Osteoblast (primary cell): Measurements from ENCODE around the gene PLCH2. TPM values are rescaled to one million over a fixed set of nuclear protein-coding genes. Genes with fewer than 3 reads are reported as not detected.

Experiments used
- DNase-seq: peaks from one replicate; pipeline ENCODE4 v3.0.0; 2011; ENCODE audit warnings: low spot score, mixed read lengths; ENCODE audit not compliant: insufficient read length; ENCODE audit errors: missing footprints
- H2AFZ ChIP-seq: 2 replicates; pipeline ENCODE4 v1.6.0; 2011; ENCODE audit warnings: mild to moderate bottlenecking, low read length
- H3K27ac ChIP-seq: 2 replicates; pipeline ENCODE4 v1.5.1; 2011; ENCODE audit warnings: mild to moderate bottlenecking, low read depth, low read length, moderate library complexity
- H3K27me3 ChIP-seq: 2 replicates; pipeline ENCODE4 v1.6.0; 2012; ENCODE audit warnings: mild to moderate bottlenecking, control low read depth, inconsistent platforms, low read length, moderate library complexity; ENCODE audit not compliant: insufficient read depth
- H3K36me3 ChIP-seq: 2 replicates; pipeline ENCODE4 v1.5.1; 2011; ENCODE audit warnings: mild to moderate bottlenecking, low read length, control low read depth, moderate library complexity; ENCODE audit not compliant: insufficient read depth
- H3K4me1 ChIP-seq: 2 replicates; pipeline ENCODE4 v1.5.1; 2011; ENCODE audit warnings: mild to moderate bottlenecking, low read length, control low read depth, moderate library complexity; ENCODE audit not compliant: insufficient read depth
- H3K4me2 ChIP-seq: 2 replicates; pipeline ENCODE4 v1.6.0; 2011; ENCODE audit warnings: mild to moderate bottlenecking, low read length; ENCODE audit not compliant: insufficient read depth
- H3K4me3 ChIP-seq: fragments of 200-600 bp; sonication (generic); 3 replicates; pipeline ENCODE4 v1.5.1; 2012; ENCODE audit warnings: mild to moderate bottlenecking, low read length, inconsistent platforms; ENCODE audit not compliant: insufficient read depth
- H3K79me2 ChIP-seq: 2 replicates; pipeline ENCODE4 v1.6.0; 2012; ENCODE audit warnings: mild to moderate bottlenecking, low read length, control low read depth, inconsistent platforms; ENCODE audit not compliant: insufficient read depth
- H3K9me3 ChIP-seq: 2 replicates; pipeline ENCODE4 v1.5.1; 2011; ENCODE audit warnings: low read depth, low read length, control low read depth
- H4K20me1 ChIP-seq: 2 replicates; pipeline ENCODE4 v1.6.0; 2012; ENCODE audit warnings: mild to moderate bottlenecking, low read length, control low read depth; ENCODE audit not compliant: insufficient read depth
- total RNA-seq: library from RNA; depleted of rRNA; stranded (reverse); fragments of >200 nt; gene quantifications from 2 replicates; pipeline ENCODE4 v1.2.3, GENCODE V29; 2012
- TF ChIP-seq, protein P1 (sequence below): IDR thresholded peaks from 2 replicates; pipeline ENCODE4 v1.5.1; 2011; ENCODE audit warnings: mild to moderate bottlenecking, low read depth, low read length, moderate library complexity; ENCODE audit errors: extremely low read depth

Gene PLCH2
- total RNA-seq, 1 donor = under 0.01 TPM

DNA sequence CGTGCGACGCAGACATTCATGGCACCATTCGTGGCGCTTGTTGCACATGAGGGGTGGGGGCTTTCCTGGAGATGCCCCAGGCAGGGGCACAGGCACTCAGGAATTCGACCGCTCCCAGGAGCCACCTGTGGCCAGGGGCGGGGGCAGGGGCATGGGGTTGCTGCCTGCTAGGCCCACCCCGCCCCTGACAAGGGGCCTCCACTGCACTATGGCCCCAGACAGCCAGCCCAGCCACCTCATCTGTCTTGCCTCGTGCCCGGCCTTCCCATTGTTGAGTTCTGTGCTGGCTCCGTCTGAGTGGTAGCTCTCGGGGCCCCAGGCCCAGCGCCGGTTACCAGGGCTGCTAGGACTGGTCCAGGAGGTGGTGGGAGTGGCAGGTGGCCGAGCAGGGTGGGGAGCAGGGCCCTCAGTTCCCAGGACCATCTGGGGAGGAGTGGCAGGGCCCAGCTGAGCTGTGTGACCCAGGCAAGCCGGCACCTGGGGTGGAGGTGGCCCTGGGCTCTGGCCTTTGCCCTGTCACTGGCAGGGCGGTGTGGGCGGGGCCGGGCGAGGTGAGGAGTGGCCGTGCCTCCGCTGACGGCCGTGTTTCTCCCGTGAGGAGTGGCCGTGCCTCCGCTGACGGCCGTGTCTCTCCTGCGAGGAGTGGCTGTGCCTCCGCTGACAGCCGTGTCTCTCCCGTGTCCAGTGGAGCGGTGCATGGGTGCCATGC is 1.9 kb downstream of the PLCH2 start:
- H3K27ac ChIP-seq = no peak overlapping the region
- TF ChIP-seq, protein P1, sequence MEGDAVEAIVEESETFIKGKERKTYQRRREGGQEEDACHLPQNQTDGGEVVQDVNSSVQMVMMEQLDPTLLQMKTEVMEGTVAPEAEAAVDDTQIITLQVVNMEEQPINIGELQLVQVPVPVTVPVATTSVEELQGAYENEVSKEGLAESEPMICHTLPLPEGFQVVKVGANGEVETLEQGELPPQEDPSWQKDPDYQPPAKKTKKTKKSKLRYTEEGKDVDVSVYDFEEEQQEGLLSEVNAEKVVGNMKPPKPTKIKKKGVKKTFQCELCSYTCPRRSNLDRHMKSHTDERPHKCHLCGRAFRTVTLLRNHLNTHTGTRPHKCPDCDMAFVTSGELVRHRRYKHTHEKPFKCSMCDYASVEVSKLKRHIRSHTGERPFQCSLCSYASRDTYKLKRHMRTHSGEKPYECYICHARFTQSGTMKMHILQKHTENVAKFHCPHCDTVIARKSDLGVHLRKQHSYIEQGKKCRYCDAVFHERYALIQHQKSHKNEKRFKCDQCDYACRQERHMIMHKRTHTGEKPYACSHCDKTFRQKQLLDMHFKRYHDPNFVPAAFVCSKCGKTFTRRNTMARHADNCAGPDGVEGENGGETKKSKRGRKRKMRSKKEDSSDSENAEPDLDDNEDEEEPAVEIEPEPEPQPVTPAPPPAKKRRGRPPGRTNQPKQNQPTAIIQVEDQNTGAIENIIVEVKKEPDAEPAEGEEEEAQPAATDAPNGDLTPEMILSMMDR = no peak
- H3K27me3 ChIP-seq = no peaks in the 10 kb centered on the region
- H3K9me3 ChIP-seq = no peaks in the 10 kb centered on the region
- no peaks in the 10 kb centered on the region for H4K20me1 ChIP-seq
- no peaks in the 10 kb centered on the region for H3K4me1 ChIP-seq
- H2AFZ ChIP-seq = no peak overlapping the region
- no peak overlapping the region for H3K4me3 ChIP-seq
- no peak overlapping the region for H3K4me2 ChIP-seq
- DNase-seq = no peak
- H3K36me3 ChIP-seq = no peaks in the 10 kb centered on the region
- no peaks in the 10 kb centered on the region for H3K79me2 ChIP-seq

DNA sequence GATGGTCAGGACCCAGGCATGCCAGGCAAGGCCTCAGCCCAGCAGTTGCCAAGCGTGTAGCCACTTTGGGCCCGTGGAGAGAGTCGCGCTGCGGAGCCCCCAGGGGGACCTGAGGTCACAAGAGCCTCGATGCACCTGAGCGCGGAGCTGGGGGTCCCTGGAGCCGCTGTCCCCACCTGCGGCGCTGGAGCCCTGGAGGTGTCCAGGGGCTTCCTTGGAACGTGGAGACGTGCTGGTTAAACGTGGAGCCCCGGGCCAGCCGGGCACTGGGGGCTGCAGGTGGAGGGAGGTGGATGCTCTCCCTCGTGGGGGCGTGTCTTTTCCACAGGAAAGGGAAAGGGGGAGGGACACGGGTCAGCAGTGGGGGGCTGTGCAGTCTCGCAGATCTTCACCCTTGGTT is 3.1 kb downstream of the PLCH2 start:
- Histone ChIP-seq H3K27me3 (no peaks in the 10 kb centered on the region), H2AFZ (no peak overlapping the region), H3K9me3 (no peaks in the 10 kb centered on the region), H4K20me1 (no peaks in the 10 kb centered on the region), H3K4me3 (no peak overlapping the region), H3K4me1 (no peaks in the 10 kb centered on the region), H3K79me2 (no peaks in the 10 kb centered on the region), H3K4me2 (no peak overlapping the region), H3K36me3 (no peaks in the 10 kb centered on the region), H3K27ac (no peak overlapping the region)
- TF ChIP-seq, protein P1 = no peak
- DNase-seq = no peak

DNA sequence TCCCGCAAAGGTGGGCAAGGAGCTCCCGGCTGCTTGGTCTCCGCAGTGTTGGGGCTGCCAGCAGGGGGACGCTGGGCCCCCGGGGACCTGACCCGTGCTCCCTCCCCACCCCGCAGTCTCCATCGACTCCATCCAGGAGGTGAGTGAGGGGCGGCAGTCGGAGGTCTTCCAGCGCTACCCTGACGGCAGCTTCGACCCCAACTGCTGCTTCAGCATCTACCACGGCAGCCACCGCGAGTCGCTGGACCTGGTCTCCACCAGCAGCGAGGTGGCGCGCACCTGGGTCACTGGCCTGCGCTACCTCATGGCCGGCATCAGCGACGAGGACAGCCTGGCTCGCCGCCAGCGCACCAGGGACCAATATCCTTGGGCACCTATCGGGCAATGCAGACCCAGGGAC is 3.5 kb downstream of the PLCH2 start:
- no peaks in the 10 kb centered on the region for H3K36me3 ChIP-seq
- H3K79me2 ChIP-seq = no peaks in the 10 kb centered on the region
- H3K4me1 ChIP-seq = no peaks in the 10 kb centered on the region
- no peaks in the 10 kb centered on the region for H4K20me1 ChIP-seq
- no peaks in the 10 kb centered on the region for H3K9me3 ChIP-seq
- TF ChIP-seq, protein P1 = no peak
- H3K27ac ChIP-seq = no peak overlapping the region
- H3K4me3 ChIP-seq = no peak overlapping the region
- no peak for DNase-seq
- no peak overlapping the region for H2AFZ ChIP-seq
- H3K4me2 ChIP-seq = no peak overlapping the region
- H3K27me3 ChIP-seq = no peaks in the 10 kb centered on the region

DNA sequence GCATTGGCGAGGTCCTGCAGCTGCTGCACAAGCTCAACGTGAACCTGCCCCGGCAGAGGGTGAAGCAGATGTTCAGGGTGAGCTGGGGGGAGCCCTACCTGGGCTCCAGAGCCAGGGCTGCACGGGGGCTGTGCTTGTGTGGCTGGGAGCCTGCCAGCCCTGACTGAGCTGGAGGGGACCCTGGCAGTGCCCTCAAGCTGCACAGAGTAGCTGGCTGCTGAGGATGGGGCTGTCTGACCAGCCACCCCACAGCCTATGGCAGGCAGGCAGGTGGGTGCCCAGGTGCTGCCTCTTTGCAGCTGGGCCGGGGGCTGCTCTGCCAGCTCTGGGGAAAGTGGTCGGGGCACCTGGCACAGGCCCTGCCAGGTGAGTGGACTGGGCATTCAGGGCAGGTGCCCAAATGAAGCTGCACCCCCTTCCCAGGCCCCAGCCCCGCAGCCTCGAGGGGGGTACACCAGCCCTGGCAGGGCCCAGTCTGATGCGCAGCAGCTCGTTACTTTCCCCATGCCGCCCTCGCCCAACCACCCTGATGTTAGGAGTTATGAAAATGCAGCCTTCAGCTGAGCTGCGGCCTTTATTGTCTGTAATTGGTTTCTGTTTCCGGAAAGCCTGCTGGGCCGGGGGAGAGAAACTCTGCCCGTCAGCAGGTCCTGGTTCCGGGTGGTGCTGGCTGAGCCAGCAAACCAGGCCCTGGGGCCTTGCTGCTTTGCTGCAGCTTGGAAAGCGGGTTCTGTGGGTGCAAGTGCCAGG is 4.3 kb downstream of the PLCH2 start:
- H4K20me1 ChIP-seq = no peaks in the 10 kb centered on the region

More for the DNA sequence above, 4.3 kb downstream of the PLCH2 start:
- Histone ChIP-seq H3K27me3 (no peaks in the 10 kb centered on the region), H2AFZ (no peak overlapping the region), H3K27ac (no peak overlapping the region), H3K4me1 (no peaks in the 10 kb centered on the region), H3K36me3 (no peaks in the 10 kb centered on the region), H3K9me3 (no peaks in the 10 kb centered on the region), H3K4me2 (no peak overlapping the region), H3K79me2 (no peaks in the 10 kb centered on the region), H3K4me3 (no peak overlapping the region)
- TF ChIP-seq, protein P1 = no peak
- no peak for DNase-seq
